Activated CD8-positive, alpha-beta memory T cell treated with anti-CD3 and anti-CD28 coated beads, Interleukin-2, amount 50 U/mL, for 1 hour (primary cell): Measurements from ENCODE around the gene CPNE7.
"Not testable (repeated sequence)": the region's sequence is repeated elsewhere in the genome, so short reads cannot be mapped to it uniquely, and the experiment has no call there.

Experiments used
- DNase-seq: peaks from one replicate; pipeline ENCODE4 v3.0.0-alpha.2; 2020; ENCODE audit errors: extremely low read depth

Gene CPNE7

GRCh38 chr16:89583197-89583894 is 7.8 kb downstream of the CPNE7 start:
- DNase-seq: no peak

- DNase-seq: no peak
Observed at GRCh38 chr16:89583895-89584644, 8.5 kb downstream of the CPNE7 start.

- DNase-seq: no peak
Observed at GRCh38 chr16:89584768-89585549, 9.4 kb downstream of the CPNE7 start.

GRCh38 chr16:89586218-89586617 is 10.7 kb downstream of the CPNE7 start:
- no peak for DNase-seq

GRCh38 chr16:89586853-89587252 is 11.3 kb downstream of the CPNE7 start:
- no peak for DNase-seq

GRCh38 chr16:89587676-89588075 is 12.1 kb downstream of the CPNE7 start:
- DNase-seq: not testable (repeated sequence)

- no peak for DNase-seq
Observed at GRCh38 chr16:89588413-89589109, 13.0 kb downstream of the CPNE7 start.

- DNase-seq: no peak
Observed at GRCh38 chr16:89589241-89589926, 13.8 kb downstream of the CPNE7 start.

- DNase-seq: peak; percentile 25
Observed at GRCh38 chr16:89593841-89594240, 18.3 kb downstream of the CPNE7 start.

- DNase-seq: no peak
Observed at GRCh38 chr16:89595330-89596060, 19.9 kb downstream of the CPNE7 start.

- no peak for DNase-seq
Observed at GRCh38 chr16:89596061-89596689, 20.6 kb downstream of the CPNE7 start.

- no peak for DNase-seq
Observed at GRCh38 chr16:89596957-89597649, 21.5 kb downstream of the CPNE7 start.

- DNase-seq: no peak
Observed at GRCh38 chr16:89598199-89598598, 22.6 kb downstream of the CPNE7 start.

- no peak for DNase-seq
Observed at GRCh38 chr16:89599451-89599858, 23.9 kb downstream of the CPNE7 start.

- no peak for DNase-seq
Observed at GRCh38 chr16:89599902-89600301, 24.3 kb downstream of the CPNE7 start.

GRCh38 chr16:89600427-89600826 is 24.9 kb downstream of the CPNE7 start:
- DNase-seq: no peak

GRCh38 chr16:89600956-89601355 is 25.4 kb downstream of the CPNE7 start:
- no peak for DNase-seq

GRCh38 chr16:89601906-89602272 is 26.3 kb downstream of the CPNE7 start:
- DNase-seq: no peak

- DNase-seq: peak; percentile 31
Observed at GRCh38 chr16:89602273-89602951, 26.9 kb downstream of the CPNE7 start.
